Activated T-helper 1 cell treated with anti-CD3 and anti-CD28 coated beads, Interleukin-12 subunit alpha, Interleukin-12 subunit beta, Interleukin-2, Interleukin-4 antibody, amounts not matched to agents 30 ng/mL and 10 ng/mL and 1 ng/mL, durations not matched to agents 14 hours and 24 hours and 36 hours (primary cell): ENCODE data around the gene FAM110A. TPM values are rescaled to one million over a fixed set of nuclear protein-coding genes. Genes with fewer than 3 reads are reported as not detected.
"Not testable (repeated sequence)": the region's sequence is repeated elsewhere in the genome, so short reads cannot be mapped to it uniquely, and the experiment has no call there.

Source experiments
- DNase-seq: peaks from one replicate; pipeline ENCODE4 v3.0.0; 2021; ENCODE audit warnings: low spot score
- H3K27ac Mint-ChIP-seq: one replicate; pipeline ENCODE4 v1.8.0; 2021; ENCODE audit warnings: mild to moderate bottlenecking, mixed read lengths
- H3K27me3 Mint-ChIP-seq: one replicate; pipeline ENCODE4 v1.8.0; 2022; ENCODE audit warnings: mild to moderate bottlenecking, moderate library complexity, mixed read lengths; ENCODE audit not compliant: insufficient read depth
- H3K36me3 Mint-ChIP-seq: one replicate; pipeline ENCODE4 v1.8.0; 2021; ENCODE audit warnings: low read depth, mixed read lengths
- H3K4me1 Mint-ChIP-seq: one replicate; pipeline ENCODE4 v1.8.0; 2021; ENCODE audit warnings: low read depth, mixed read lengths
- H3K4me3 Mint-ChIP-seq: one replicate; pipeline ENCODE4 v1.8.0; 2021; ENCODE audit warnings: mild to moderate bottlenecking, moderate library complexity, mixed read lengths
- H3K9me3 Mint-ChIP-seq: one replicate; pipeline ENCODE4 v1.8.0; 2021; ENCODE audit warnings: mixed read lengths
- intact Hi-C: fragments of 100-400 bp; cut with micrococcal nuclease; formaldehyde crosslinking; loops from one replicate; pipeline ENCODE4 v1.15.1; 2024
- total RNA-seq: library from RNA; stranded (reverse); gene quantifications from 2 replicates; pipeline ENCODE4 v1.2.3, GENCODE V29; 2022

Gene FAM110A
- total RNA-seq, 1 donor from 2014 or later: 21.1 TPM

DNA sequence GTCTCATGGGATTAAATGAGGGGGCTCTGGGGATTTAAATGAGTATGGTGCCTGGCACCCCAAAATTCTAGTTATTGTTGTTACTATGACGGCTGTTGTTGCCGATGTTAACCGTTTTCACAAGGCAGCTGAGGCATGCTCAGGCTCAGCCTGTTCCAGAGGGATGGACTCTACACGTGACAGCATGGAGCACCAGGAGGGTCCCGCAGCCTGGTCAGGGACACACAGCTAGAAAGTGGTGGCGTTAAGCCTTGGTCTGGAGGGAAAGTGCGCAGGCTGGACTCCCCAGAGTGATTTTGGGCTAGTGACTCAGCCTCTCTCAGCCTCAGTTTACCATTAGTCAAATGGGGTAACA is 7.0 kb downstream of the FAM110A start:
- Mint-ChIP-seq H3K27ac (no peak overlapping the region), H3K9me3 (no peaks in the 10 kb centered on the region), H3K4me3 (peak overlapping the region; percentile 66), H3K27me3 (peaks cover 2% of the 10 kb centered on the region), H3K4me1 (peaks cover 58% of the 10 kb centered on the region), H3K36me3 (peaks cover 17% of the 10 kb centered on the region)
- DNase-seq: no peak
- intact Hi-C loops: loop anchor here (5.0 kb wide), 1 partner anchor 1367 kb away; no protein-coding TSS in a partner anchor

DNA sequence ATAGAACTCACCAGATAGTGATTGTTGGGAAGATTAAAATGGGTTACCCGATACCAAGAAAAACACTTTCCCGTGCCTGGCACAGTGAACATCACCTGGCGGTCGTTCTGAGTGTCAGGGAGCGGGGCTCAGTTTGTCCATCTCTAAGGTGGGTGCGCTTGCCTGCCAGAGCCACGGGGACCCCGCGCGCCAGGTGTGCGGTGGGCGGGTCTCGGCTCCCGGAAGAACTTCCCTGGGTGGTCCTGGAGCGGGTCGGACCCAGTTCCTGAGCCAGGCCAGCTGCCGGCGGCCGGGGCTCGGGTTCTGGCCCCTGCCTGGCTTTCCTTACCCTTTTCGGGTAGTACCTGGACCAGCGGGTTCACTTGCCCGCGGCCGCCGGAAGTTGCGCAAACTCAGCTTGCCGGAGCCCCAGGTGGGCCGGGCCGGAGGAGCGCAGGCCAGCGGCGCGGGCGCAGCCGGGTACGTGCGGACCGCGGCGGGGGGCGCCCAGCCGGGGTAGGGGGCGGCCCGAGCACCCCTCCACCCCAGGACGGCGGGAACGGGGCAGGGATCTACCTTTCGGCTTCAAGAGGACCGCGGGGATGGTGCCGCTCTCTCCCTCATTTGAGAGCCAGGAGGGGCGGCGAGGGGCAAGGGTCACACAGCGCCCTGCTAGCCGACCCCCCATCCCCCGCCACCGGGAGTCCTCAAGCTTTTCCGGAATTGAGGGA is 7.5 kb downstream of the FAM110A start:
- Mint-ChIP-seq H3K4me3 (peak overlapping the region; percentile 66), H3K4me1 (peaks cover 57% of the 10 kb centered on the region), H3K36me3 (peaks cover 17% of the 10 kb centered on the region), H3K27ac (no peak overlapping the region), H3K9me3 (no peaks in the 10 kb centered on the region), H3K27me3 (peaks cover 2% of the 10 kb centered on the region)
- intact Hi-C loops: loop anchor here (5.0 kb wide), 1 partner anchor 1366 kb away; no protein-coding TSS in a partner anchor
- DNase-seq: no peak

- no peak for DNase-seq
- no peaks in the 10 kb centered on the region for H3K9me3 Mint-ChIP-seq
- H3K27ac Mint-ChIP-seq: no peak overlapping the region
- intact Hi-C loops: loop anchor here (5.0 kb wide), 1 partner anchor 1365 kb away; no protein-coding TSS in a partner anchor
- peaks cover 57% of the 10 kb centered on the region for H3K4me1 Mint-ChIP-seq
- peaks cover 2% of the 10 kb centered on the region for H3K27me3 Mint-ChIP-seq
- H3K36me3 Mint-ChIP-seq: peaks cover 16% of the 10 kb centered on the region
- peak overlapping the region; percentile 72 for H3K4me3 Mint-ChIP-seq
Measured at GRCh38 chr20:841568-842546, 8.3 kb downstream of the FAM110A start.

DNA sequence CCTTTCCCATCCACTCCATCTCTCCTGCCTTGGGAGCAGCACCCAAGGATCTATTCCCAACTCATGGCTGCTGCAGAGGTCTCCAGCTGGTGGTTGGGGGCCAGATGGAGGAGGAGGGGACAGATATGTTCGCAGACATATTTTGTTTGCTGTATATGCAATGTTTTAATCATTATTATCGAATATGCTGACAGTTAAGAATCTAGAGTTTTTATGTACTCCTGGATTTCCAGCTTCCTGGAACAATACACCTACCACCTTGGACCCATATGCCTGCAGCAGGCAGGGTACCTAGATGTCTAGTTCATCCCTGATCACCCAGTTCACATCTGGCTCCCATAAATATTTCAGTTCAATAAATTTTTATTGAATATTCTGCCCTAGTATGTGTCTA is 9.0 kb downstream of the FAM110A start:
- Mint-ChIP-seq H3K27ac (no peak overlapping the region), H3K27me3 (no peaks in the 10 kb centered on the region), H3K36me3 (peaks cover 16% of the 10 kb centered on the region), H3K4me1 (peaks cover 57% of the 10 kb centered on the region), H3K9me3 (no peaks in the 10 kb centered on the region), H3K4me3 (peak overlapping the region; percentile 35)
- no peak for DNase-seq
- intact Hi-C loops: loop anchor here (5.0 kb wide), 1 partner anchor 1365 kb away; no protein-coding TSS in a partner anchor

GRCh38 chr20:843912-844311 is 10.4 kb downstream of the FAM110A start:
- no peaks in the 10 kb centered on the region for H3K27me3 Mint-ChIP-seq
- H3K4me1 Mint-ChIP-seq: peaks cover 50% of the 10 kb centered on the region
- H3K9me3 Mint-ChIP-seq: no peaks in the 10 kb centered on the region
- no peak overlapping the region for H3K4me3 Mint-ChIP-seq
- H3K36me3 Mint-ChIP-seq: peaks cover 13% of the 10 kb centered on the region
- no peak overlapping the region for H3K27ac Mint-ChIP-seq
- DNase-seq: no peak
- intact Hi-C loops: loop anchor here (1.0 to 5.0 kb wide), 4 partner anchors 11 to 1363 kb away; partner anchors contain the start of gene FAM110A

- no peaks in the 10 kb centered on the region for H3K27me3 Mint-ChIP-seq
- peak overlapping the region; percentile 86 for H3K4me3 Mint-ChIP-seq
- peaks cover 48% of the 10 kb centered on the region for H3K4me1 Mint-ChIP-seq
- DNase-seq: peak; percentile 78
- intact Hi-C loops: loop anchor here (1.0 to 5.0 kb wide), 5 partner anchors 11 to 1363 kb away; partner anchors contain the start of gene FAM110A
- H3K9me3 Mint-ChIP-seq: no peaks in the 10 kb centered on the region
- H3K27ac Mint-ChIP-seq: peak overlapping the region; percentile 70
- peaks cover 14% of the 10 kb centered on the region for H3K36me3 Mint-ChIP-seq
Measured at GRCh38 chr20:844473-845225, 11.1 kb downstream of the FAM110A start.

DNA sequence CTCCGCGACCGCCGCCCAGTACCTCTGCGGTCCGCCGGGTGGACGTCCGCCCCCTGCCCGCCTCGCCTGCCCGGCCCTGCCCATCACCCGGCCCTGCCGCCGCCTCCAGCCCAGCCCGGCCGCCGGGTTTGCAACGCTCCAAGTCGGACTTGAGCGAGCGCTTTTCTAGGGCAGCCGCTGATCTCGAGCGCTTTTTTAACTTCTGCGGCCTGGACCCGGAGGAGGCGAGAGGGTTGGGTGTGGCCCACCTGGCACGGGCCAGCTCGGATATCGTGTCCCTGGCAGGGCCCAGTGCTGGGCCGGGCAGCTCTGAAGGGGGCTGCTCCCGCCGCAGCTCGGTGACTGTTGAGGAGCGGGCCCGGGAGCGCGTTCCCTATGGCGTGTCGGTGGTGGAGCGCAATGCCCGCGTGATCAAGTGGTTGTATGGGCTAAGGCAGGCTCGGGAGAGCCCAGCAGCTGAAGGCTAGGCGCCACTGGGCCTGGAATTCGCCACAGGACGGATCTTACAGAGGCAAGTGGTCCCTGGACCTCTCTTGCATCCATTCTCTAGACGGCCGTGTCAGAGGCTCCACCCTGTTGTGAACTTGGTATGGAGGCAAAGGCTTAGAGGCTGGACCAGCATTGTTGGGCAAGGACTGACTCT is 11.8 kb downstream of the FAM110A start:
- peak overlapping the region; percentile 84 for H3K27ac Mint-ChIP-seq
- no peaks in the 10 kb centered on the region for H3K27me3 Mint-ChIP-seq
- DNase-seq: no peak
- H3K4me3 Mint-ChIP-seq: peak overlapping the region; percentile 86
- H3K9me3 Mint-ChIP-seq: peaks cover under 1% of the 10 kb centered on the region
- peaks cover 48% of the 10 kb centered on the region for H3K4me1 Mint-ChIP-seq
- H3K36me3 Mint-ChIP-seq: peaks cover 14% of the 10 kb centered on the region
- intact Hi-C loops: loop anchor here (2.0 to 5.0 kb wide), 2 partner anchors 13 to 37 kb away; no protein-coding TSS in a partner anchor

GRCh38 chr20:845941-846893 is 12.7 kb downstream of the FAM110A start:
- intact Hi-C loops: loop anchor here (2.0 to 5.0 kb wide), 2 partner anchors 13 to 36 kb away; no protein-coding TSS in a partner anchor
- H3K27ac Mint-ChIP-seq: peak overlapping the region; percentile 84
- no peak for DNase-seq
- peaks cover 20% of the 10 kb centered on the region for H3K36me3 Mint-ChIP-seq
- H3K9me3 Mint-ChIP-seq: peaks cover 9% of the 10 kb centered on the region
- peak overlapping the region; percentile 86 for H3K4me3 Mint-ChIP-seq
- peaks cover 53% of the 10 kb centered on the region for H3K4me1 Mint-ChIP-seq
- H3K27me3 Mint-ChIP-seq: no peaks in the 10 kb centered on the region

DNA sequence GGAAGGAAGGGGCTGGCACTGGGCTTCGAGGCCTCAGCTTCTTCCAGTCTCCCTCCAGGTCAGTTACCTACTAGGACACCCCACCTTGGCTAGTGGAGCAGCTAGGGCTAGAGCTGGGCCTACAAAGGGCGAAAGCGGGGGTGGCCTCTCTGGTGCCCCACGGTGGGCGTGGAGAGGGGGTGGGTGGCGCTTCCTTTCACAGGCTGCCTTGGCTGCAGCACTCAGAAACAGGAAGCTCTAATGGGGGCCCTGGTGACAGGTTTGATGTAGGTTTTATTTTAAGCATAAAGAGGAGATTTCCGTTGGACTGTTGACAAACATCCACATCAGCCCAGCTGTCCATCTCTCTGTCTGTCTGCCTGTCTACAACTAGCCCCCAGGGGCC is 13.4 kb downstream of the FAM110A start:
- H3K27me3 Mint-ChIP-seq: no peaks in the 10 kb centered on the region
- peaks cover 25% of the 10 kb centered on the region for H3K36me3 Mint-ChIP-seq
- H3K9me3 Mint-ChIP-seq: peaks cover 11% of the 10 kb centered on the region
- peaks cover 60% of the 10 kb centered on the region for H3K4me1 Mint-ChIP-seq
- DNase-seq: peak; percentile 42
- H3K27ac Mint-ChIP-seq: peak overlapping the region; percentile 84
- intact Hi-C loops: loop anchor here (5.0 kb wide), 1 partner anchor 35 kb away; no protein-coding TSS in a partner anchor
- H3K4me3 Mint-ChIP-seq: peak overlapping the region; percentile 86

GRCh38 chr20:848193-848592 is 14.7 kb downstream of the FAM110A start:
- H3K4me1 Mint-ChIP-seq: peaks cover 63% of the 10 kb centered on the region
- no peaks in the 10 kb centered on the region for H3K27me3 Mint-ChIP-seq
- DNase-seq: no peak
- H3K4me3 Mint-ChIP-seq: no peak overlapping the region
- no peak overlapping the region for H3K27ac Mint-ChIP-seq
- peaks cover 13% of the 10 kb centered on the region for H3K9me3 Mint-ChIP-seq
- H3K36me3 Mint-ChIP-seq: peaks cover 34% of the 10 kb centered on the region
- intact Hi-C loops: loop anchor here (5.0 kb wide), 1 partner anchor 34 kb away; no protein-coding TSS in a partner anchor

DNA sequence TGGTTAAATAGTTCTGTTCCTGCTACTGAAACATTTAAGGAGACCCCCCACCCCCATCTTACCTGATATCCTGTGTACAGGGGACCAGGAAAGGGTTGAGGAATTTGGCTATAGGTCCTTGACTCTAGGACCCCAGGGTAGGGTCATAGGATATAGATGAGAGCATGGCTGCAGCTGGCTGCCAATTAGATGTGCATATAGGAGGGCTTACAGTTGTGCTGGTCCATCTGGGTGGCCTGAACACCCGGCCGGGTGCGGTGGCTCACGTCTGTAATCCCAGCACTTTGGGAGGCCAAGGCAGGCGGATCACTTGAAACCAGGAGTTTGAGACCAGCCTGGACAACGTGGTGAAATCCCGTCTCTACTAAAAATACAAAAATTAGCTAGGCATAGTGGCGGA is 15.2 kb downstream of the FAM110A start:
- H3K4me3 Mint-ChIP-seq, H3K27ac Mint-ChIP-seq, H3K27me3 Mint-ChIP-seq, DNase-seq: not testable (repeated sequence)
- H3K36me3 Mint-ChIP-seq: peaks cover 36% of the 10 kb centered on the region
- peaks cover 14% of the 10 kb centered on the region for H3K9me3 Mint-ChIP-seq
- intact Hi-C loops: loop anchor here (5.0 kb wide), 1 partner anchor 34 kb away; no protein-coding TSS in a partner anchor
- H3K4me1 Mint-ChIP-seq: peaks cover 69% of the 10 kb centered on the region
